ENCODE results near the gene TRAF1. TPM values are rescaled to one million over a fixed set of nuclear protein-coding genes. Genes with fewer than 3 reads are reported as not detected.
"Not testable (repeated sequence)": the region's sequence is repeated elsewhere in the genome, so short reads cannot be mapped to it uniquely, and the experiment has no call there.

The TRAF1 gene, protein sequence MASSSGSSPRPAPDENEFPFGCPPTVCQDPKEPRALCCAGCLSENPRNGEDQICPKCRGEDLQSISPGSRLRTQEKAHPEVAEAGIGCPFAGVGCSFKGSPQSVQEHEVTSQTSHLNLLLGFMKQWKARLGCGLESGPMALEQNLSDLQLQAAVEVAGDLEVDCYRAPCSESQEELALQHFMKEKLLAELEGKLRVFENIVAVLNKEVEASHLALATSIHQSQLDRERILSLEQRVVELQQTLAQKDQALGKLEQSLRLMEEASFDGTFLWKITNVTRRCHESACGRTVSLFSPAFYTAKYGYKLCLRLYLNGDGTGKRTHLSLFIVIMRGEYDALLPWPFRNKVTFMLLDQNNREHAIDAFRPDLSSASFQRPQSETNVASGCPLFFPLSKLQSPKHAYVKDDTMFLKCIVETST
- total RNA-seq (1 to 10 TPM in 2 of 4 donors, under 1 TPM in 2; 0.73 to 2.0 (median 0.99) TPM), polyA plus RNA-seq (1 to 10 TPM in 1 of 3 donors, under 1 TPM in 2; 0.55 to 1.3 (median 0.95) TPM)
- long read RNA-seq, donor 1, full-length matches to known transcripts: 1 of 2 reads
- long read RNA-seq, donor 1, partial matches to known transcripts: 1 of 2 reads
- long read RNA-seq, donor 1, other reads (novel, unspliced or antisense): 0 of 2 reads
- long read RNA-seq, donor 2, full-length matches to known transcripts: 2 of 2 reads
- long read RNA-seq, donor 2, partial matches to known transcripts: 0 of 2 reads
- long read RNA-seq, donor 2, other reads (novel, unspliced or antisense): 0 of 2 reads

DNA sequence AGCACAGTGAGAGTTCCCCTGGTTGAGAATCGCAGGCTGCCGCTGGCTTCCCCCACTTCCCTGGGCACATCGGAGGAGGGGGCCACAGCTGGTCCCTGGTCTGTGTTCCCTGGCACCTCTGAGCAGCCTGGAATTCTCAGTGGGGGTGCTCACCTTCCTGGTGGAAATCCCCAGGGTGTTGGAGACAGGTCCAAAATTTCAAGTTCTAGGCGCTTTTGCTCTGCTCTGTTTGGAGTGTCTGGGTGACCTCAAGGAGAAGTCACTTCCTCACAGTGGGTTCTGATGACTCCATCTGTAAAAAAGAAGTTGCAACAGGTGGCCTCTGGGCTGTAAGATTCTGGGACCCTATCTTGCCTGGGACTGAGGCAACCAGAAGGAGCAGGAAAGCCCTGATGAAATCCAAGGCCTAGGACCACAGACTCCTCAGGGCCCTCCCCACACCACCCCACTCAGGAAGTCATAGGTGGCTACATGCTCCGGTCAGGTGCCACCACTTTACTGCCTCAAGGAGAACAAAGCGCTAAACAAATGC is at the start of gene TRAF1:
TSS of gene TRAF1 (minus strand) at position 400 of the 532 bp plus-strand sequence. CDS start 721 bp downstream, outside the sequence.
- Histone ChIP-seq H3K27ac (no peak within 1 kb of the TSS), H3K4me3 (peak within 1 kb of the TSS; percentile 99), H3K27me3 (ENCODE audit: insufficient read depth in 3 of 3, low read length in 2 of 3) (no peaks in the 10 kb centered on the region), H3K9me3 (no peaks in the 10 kb centered on the region), H3K4me1 (peaks cover 11% of the 10 kb centered on the region), H3K36me3 (ENCODE audit: insufficient read depth in 1 of 2, low read depth in 1 of 2) (peaks cover 0 to 11% of the 10 kb centered on the region in 2 donors)
- intact Hi-C loops (cut with DNase I): no loop called here
- DNase-seq (no peak), ATAC-seq (no peak)
- TF ChIP-seq, protein P1, sequence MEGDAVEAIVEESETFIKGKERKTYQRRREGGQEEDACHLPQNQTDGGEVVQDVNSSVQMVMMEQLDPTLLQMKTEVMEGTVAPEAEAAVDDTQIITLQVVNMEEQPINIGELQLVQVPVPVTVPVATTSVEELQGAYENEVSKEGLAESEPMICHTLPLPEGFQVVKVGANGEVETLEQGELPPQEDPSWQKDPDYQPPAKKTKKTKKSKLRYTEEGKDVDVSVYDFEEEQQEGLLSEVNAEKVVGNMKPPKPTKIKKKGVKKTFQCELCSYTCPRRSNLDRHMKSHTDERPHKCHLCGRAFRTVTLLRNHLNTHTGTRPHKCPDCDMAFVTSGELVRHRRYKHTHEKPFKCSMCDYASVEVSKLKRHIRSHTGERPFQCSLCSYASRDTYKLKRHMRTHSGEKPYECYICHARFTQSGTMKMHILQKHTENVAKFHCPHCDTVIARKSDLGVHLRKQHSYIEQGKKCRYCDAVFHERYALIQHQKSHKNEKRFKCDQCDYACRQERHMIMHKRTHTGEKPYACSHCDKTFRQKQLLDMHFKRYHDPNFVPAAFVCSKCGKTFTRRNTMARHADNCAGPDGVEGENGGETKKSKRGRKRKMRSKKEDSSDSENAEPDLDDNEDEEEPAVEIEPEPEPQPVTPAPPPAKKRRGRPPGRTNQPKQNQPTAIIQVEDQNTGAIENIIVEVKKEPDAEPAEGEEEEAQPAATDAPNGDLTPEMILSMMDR (IDR thresholded peaks at IDR 0.05): no peak
- WGBS, 3 donors: 78 to 79% (median 78%) methylated on average over 6 of the region's 6 CpGs

DNA sequence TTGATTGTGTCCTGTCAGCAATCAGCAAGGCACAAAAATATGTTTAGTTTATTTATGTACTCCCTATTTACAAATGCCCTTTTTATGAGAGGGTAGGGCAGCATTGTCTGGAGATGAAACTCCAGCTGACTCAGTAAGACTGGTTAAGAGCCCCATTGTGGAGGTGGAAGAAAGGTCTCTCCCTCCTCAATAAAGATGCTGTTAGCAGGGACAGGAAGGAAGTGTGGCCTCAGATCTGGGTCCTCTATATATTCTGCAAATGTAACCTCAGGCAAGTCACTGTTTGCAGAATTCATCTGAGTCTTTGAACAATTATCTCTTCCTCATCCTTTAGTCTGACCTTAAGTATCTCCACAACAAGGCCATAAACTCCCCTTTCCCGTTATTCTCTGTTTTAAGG is 48.3 kb upstream of the TRAF1 start:
- no peaks in the 10 kb centered on the region for H3K4me1 ChIP-seq
- DNase-seq: no peak
- no peak for ATAC-seq
- WGBS, 3 donors: 69 to 94% (median 79%) methylated on average over 1 of the region's 1 CpG
- TF ChIP-seq, protein P1 (IDR thresholded peaks at IDR 0.05): no peak
- no peaks in the 10 kb centered on the region for H3K9me3 ChIP-seq
- H3K27ac ChIP-seq: no peak overlapping the region
- no peak overlapping the region for H3K4me3 ChIP-seq
- H3K27me3 ChIP-seq (ENCODE audit: insufficient read depth in 3 of 3, low read length in 2 of 3): no peaks in the 10 kb centered on the region
- H3K36me3 ChIP-seq (ENCODE audit: insufficient read depth in 1 of 2, low read depth in 1 of 2): no peaks in the 10 kb centered on the region
- intact Hi-C loops (cut with DNase I): no loop called here

DNA sequence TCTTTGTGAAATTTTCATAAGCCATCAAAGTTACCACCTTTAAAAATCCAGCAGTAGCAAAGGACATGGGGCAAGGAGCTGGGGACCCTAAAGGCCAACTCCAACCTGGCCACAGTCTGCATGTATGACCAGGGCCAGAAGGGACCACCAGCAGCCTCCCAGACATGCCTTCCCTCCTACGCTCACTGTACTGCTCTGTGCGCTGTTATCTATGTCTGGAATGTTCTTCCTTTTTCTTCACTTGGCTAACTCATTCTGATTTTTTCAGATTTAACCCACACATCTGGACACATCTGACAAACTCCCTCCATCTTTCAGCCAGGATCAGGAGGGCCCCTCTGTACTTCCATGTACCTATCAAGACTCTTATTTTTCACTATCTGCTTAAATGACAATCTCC is 47.6 kb upstream of the TRAF1 start:
- Histone ChIP-seq H3K4me1 (no peaks in the 10 kb centered on the region), H3K9me3 (no peaks in the 10 kb centered on the region), H3K36me3 (ENCODE audit: insufficient read depth in 1 of 2, low read depth in 1 of 2) (no peaks in the 10 kb centered on the region), H3K4me3 (no peak overlapping the region), H3K27ac (no peak overlapping the region), H3K27me3 (ENCODE audit: insufficient read depth in 3 of 3, low read length in 2 of 3) (no peaks in the 10 kb centered on the region)
- intact Hi-C loops (cut with DNase I): no loop called here
- no peak for ATAC-seq
- no peak for DNase-seq
- TF ChIP-seq, protein P1 (IDR thresholded peaks at IDR 0.05): no peak
- WGBS, 3 donors: 89 to 97% (median 96%) methylated on average over 2 of the region's 2 CpGs

DNA sequence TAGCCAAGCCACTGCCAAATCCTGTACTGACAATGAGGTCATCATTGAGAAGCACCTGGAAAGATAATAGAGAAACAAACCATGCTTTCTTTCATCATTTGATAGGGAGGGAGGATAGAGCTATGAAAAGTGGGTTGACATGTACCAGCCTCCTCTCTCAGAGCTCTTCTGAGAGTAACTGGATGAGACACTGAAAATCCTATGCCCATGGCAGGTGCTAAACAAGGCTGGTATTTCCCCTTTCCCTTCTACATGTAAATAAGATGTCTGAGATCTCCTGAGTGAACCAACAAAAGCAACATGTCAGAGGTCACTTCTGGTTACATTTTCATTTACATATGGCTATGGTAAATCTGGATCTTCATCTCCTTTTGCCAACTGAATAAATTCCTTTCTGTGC is 45.3 kb upstream of the TRAF1 start:
- intact Hi-C loops (cut with DNase I): no loop called here
- Histone ChIP-seq H3K4me1 (no peaks in the 10 kb centered on the region), H3K9me3 (no peaks in the 10 kb centered on the region), H3K27me3 (ENCODE audit: insufficient read depth in 3 of 3, low read length in 2 of 3) (no peaks in the 10 kb centered on the region), H3K4me3 (no peak overlapping the region), H3K27ac (no peak overlapping the region), H3K36me3 (ENCODE audit: insufficient read depth in 1 of 2, low read depth in 1 of 2) (no peaks in the 10 kb centered on the region)
- DNase-seq (no peak), ATAC-seq (no peak)
- TF ChIP-seq, protein P1 (IDR thresholded peaks at IDR 0.05): no peak

DNA sequence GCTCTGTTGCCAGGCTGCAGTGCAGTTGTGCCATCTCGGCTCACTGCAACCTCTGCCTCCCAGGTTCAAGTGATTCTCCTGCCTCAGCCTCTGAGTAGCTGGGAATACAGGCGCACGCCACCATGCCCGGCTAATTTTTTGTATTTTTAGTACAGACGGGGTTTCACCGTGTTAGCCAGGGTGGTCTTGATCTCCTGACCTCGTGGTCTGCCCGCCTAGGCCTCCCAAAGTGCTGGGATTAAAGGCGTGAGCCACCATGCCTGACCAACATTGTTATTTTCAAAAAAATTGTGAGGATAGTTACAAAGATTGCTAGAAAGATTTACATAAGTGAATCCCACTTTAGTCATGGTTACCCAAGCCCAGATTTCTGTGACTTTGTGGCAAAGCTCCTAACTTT is 44.9 kb upstream of the TRAF1 start:
- H3K36me3 ChIP-seq (ENCODE audit: insufficient read depth in 1 of 2, low read depth in 1 of 2); ATAC-seq; H3K4me3 ChIP-seq; H3K27me3 ChIP-seq (ENCODE audit: insufficient read depth in 3 of 3, low read length in 2 of 3); intact Hi-C loops (cut with DNase I); H3K4me1 ChIP-seq; H3K9me3 ChIP-seq; DNase-seq; H3K27ac ChIP-seq: not testable (repeated sequence)
- WGBS, 3 donors: 70 to 80% (median 72%) methylated on average over 9 of the region's 9 CpGs

All from psoas muscle (tissue), 8 donors.